ENCODE data around the gene AUTS2. TPM values are rescaled to one million over a fixed set of nuclear protein-coding genes. Genes with fewer than 3 reads are reported as not detected.

Gene AUTS2
- total and polyA plus RNA-seq, 7 experiments from 2014 or later = 0.40 to 31.7 (median 4.2) TPM

DNA sequence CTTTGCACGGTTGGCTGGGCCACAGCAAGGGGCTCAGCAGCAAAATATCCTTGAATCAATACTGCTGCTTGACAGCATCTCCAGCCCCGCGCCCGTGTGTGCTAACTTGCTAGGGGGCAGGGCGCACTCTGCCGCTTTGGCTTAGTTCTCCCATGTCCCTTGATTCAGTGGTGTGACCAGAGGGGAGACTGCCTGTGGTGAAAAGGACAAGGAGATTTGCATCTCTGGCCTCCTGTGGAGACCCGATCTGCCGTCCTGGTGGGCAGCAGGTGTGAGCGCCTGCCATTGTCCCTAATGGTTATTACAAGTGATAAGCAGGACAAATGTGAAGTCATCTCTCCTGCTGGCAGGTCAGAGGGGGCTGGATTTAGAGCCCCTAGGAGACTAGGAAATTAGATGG is 1033.4 kb downstream of the AUTS2 start:
- Histone ChIP-seq H3K27ac (ENCODE audit: low read depth, low read length) (no peak overlapping the region), H3K36me3 (ENCODE audit: control insufficient read depth in 2 of 3, insufficient read depth in 3 of 3, low read length in 3 of 3) (no peaks in the 10 kb centered on the region), H3K27me3 (ENCODE audit: control insufficient read depth in 2 of 2, insufficient read depth in 2 of 2, low read length in 2 of 2) (no peaks in the 10 kb centered on the region), H3K9me3 (ENCODE audit: control insufficient read depth in 2 of 3, low read length in 3 of 3) (no peaks in the 10 kb centered on the region), H3K4me1 (ENCODE audit: control insufficient read depth in 2 of 2, insufficient read depth in 2 of 2, low read length in 2 of 2) (no peaks in the 10 kb centered on the region), H3K4me3 (ENCODE audit: low read length) (no peak overlapping the region)
- ATAC-seq (no peak), DNase-seq (no peak)
- ChIA-PET CTCF (no interaction called here), POLR2A (no interaction called here)
- Mint-ChIP-seq H3K4me3 (no peak overlapping the region), H3K27me3 (no peaks in the 10 kb centered on the region), H3K27ac (no peak overlapping the region), H3K36me3 (peaks cover 0 to 3% (median 0%) of the 10 kb centered on the region in 5 donors), H3K9me3 (peaks cover 0 to 4% (median 0%) of the 10 kb centered on the region in 11 donors), H3K4me1 (peaks cover 0 to 1% (median 0%) of the 10 kb centered on the region in 7 donors)
- intact Hi-C loops (cut with micrococcal nuclease) = no loop called here

DNA sequence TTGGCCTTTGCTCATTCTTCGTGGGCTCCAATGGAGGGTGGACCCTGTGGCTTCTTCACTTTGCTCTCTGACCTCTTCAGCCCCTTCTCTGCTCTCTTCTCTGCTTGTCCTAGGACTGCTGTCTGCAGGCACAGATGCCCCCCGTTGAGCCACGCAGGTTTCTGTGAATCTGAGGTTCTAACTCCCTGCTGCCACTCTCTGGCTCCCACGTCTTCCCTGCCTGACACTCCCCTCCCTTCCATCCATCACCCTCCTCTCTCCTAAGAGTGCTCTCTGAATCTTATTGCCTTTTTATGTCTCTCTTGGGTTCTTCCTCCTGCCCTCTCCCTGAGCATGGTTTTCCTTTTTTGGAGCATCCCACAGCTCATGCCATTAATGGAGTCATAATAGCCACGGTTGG is 1034.1 kb downstream of the AUTS2 start:
- intact Hi-C loops (cut with micrococcal nuclease) = no loop called here
- Histone ChIP-seq H3K9me3 (ENCODE audit: control insufficient read depth in 2 of 3, low read length in 3 of 3) (no peaks in the 10 kb centered on the region), H3K4me1 (ENCODE audit: control insufficient read depth in 2 of 2, insufficient read depth in 2 of 2, low read length in 2 of 2) (no peaks in the 10 kb centered on the region), H3K4me3 (ENCODE audit: low read length) (no peak overlapping the region), H3K36me3 (ENCODE audit: control insufficient read depth in 2 of 3, insufficient read depth in 3 of 3, low read length in 3 of 3) (no peaks in the 10 kb centered on the region), H3K27me3 (ENCODE audit: control insufficient read depth in 2 of 2, insufficient read depth in 2 of 2, low read length in 2 of 2) (no peaks in the 10 kb centered on the region), H3K27ac (ENCODE audit: low read depth, low read length) (no peak overlapping the region)
- Mint-ChIP-seq H3K27ac (no peak overlapping the region), H3K4me1 (peaks cover 0 to 4% (median 1%) of the 10 kb centered on the region in 7 donors), H3K36me3 (peaks cover 0 to 3% (median 0%) of the 10 kb centered on the region in 5 donors), H3K4me3 (no peak overlapping the region), H3K27me3 (no peaks in the 10 kb centered on the region), H3K9me3 (peaks cover 0 to 4% (median 0%) of the 10 kb centered on the region in 11 donors)
- CTCF ChIA-PET = no interaction called here
- ATAC-seq (no peak), DNase-seq (no peak)
- POLR2A ChIA-PET = no interaction called here

DNA sequence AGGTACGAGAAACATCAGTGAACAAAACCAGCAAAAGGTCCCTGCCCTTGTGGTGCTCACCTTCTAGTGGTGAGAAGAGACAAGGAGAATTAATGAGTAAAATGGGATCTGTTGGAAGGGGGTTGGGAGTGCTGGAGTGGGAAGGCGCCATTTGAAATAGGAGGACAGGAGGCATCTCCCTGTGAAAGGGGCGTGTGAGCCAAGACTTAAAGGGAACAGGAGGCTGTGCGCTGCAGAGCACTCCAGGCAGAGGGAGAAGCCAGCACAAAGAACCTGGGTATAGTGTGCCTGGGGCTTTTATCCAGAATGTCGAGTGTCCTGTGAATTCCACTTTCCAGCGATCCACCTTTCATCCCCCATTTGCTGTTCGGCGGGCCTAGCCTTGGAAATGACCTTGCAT is 1035.8 kb downstream of the AUTS2 start:
- no peak overlapping the region for H3K4me3 ChIP-seq (ENCODE audit: low read length)
- Mint-ChIP-seq H3K36me3 (no peaks in the 10 kb centered on the region), H3K9me3 (peaks cover 0 to 3% (median 0%) of the 10 kb centered on the region in 11 donors), H3K27me3 (no peaks in the 10 kb centered on the region), H3K4me3 (no peak overlapping the region), H3K4me1 (peaks cover 0 to 7% (median 3%) of the 10 kb centered on the region in 7 donors), H3K27ac (no peak overlapping the region)
- ATAC-seq (no peak), DNase-seq (no peak)
- H3K9me3 ChIP-seq (ENCODE audit: control insufficient read depth in 2 of 3, low read length in 3 of 3) = no peaks in the 10 kb centered on the region
- H3K27ac ChIP-seq (ENCODE audit: low read depth, low read length) = no peak overlapping the region
- intact Hi-C loops (cut with micrococcal nuclease) = no loop called here
- no peaks in the 10 kb centered on the region for H3K36me3 ChIP-seq (ENCODE audit: control insufficient read depth in 2 of 3, insufficient read depth in 3 of 3, low read length in 3 of 3)
- no peaks in the 10 kb centered on the region for H3K27me3 ChIP-seq (ENCODE audit: control insufficient read depth in 2 of 2, insufficient read depth in 2 of 2, low read length in 2 of 2)
- no peaks in the 10 kb centered on the region for H3K4me1 ChIP-seq (ENCODE audit: control insufficient read depth in 2 of 2, insufficient read depth in 2 of 2, low read length in 2 of 2)
- POLR2A ChIA-PET = no interaction called here
- CTCF ChIA-PET = no interaction called here

DNA sequence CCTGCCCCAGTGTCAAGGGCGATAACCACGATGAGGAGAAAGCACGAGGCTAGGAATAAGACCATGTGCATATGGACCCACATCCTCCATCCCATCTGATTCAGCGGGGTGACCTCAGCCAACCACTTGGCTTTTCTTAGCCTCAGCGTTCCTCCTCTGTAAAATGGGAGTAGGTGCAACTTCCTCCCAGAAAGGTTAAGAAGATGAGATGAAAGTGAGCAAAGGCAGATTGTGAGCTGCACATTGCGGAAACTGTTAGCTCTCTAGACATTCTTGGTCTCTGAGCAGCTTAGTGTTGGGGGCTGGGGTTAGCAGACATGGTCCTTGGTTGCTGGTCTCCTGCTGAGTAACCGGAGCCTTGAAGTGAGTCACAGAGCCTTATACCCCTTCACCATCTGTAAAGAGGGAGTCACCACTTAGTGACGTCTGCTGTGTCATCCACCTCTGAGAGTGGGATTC is 1036.4 kb downstream of the AUTS2 start:
- ATAC-seq = no peak
- Histone ChIP-seq H3K27me3 (ENCODE audit: control insufficient read depth in 2 of 2, insufficient read depth in 2 of 2, low read length in 2 of 2) (no peaks in the 10 kb centered on the region), H3K36me3 (ENCODE audit: control insufficient read depth in 2 of 3, insufficient read depth in 3 of 3, low read length in 3 of 3) (no peaks in the 10 kb centered on the region), H3K4me3 (ENCODE audit: low read length) (no peak overlapping the region), H3K27ac (ENCODE audit: low read depth, low read length) (no peak overlapping the region), H3K4me1 (ENCODE audit: control insufficient read depth in 2 of 2, insufficient read depth in 2 of 2, low read length in 2 of 2) (no peaks in the 10 kb centered on the region), H3K9me3 (ENCODE audit: control insufficient read depth in 2 of 3, low read length in 3 of 3) (no peaks in the 10 kb centered on the region)
- Mint-ChIP-seq H3K4me1 (peaks cover 0 to 7% (median 3%) of the 10 kb centered on the region in 7 donors), H3K4me3 (no peak overlapping the region), H3K27me3 (no peaks in the 10 kb centered on the region), H3K36me3 (no peaks in the 10 kb centered on the region), H3K27ac (no peak overlapping the region), H3K9me3 (peaks cover 0 to 3% (median 0%) of the 10 kb centered on the region in 11 donors)
- POLR2A ChIA-PET = no interaction called here
- intact Hi-C loops (cut with micrococcal nuclease) = no loop called here
- DNase-seq = no peak
- CTCF ChIA-PET = no interaction called here

DNA sequence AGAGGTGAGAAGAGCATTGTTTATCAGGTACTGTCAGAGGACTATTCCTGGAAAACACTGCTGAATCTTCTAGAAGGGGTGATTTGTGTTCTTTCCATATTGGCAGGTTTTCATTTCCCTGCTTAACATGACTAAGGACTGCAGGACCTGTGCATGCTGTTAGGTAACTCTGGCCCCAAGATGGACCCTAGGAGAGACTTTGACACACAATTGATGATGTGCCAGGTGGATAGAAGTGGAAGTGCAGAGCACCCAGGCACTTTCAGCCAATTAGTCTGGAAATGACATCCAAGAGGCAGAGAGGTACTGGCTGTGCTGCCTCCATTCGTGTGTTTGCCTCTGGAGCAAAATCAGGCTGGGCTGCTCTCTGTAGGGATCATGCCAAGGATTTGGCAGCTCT is 1037.4 kb downstream of the AUTS2 start:
- ChIA-PET CTCF (no interaction called here), POLR2A (no interaction called here)
- H3K36me3 Mint-ChIP-seq = no peaks in the 10 kb centered on the region
- DNase-seq (no peak), ATAC-seq (no peak)
- no peak overlapping the region for H3K27ac Mint-ChIP-seq
- no peaks in the 10 kb centered on the region for H3K4me1 ChIP-seq (ENCODE audit: control insufficient read depth in 2 of 2, insufficient read depth in 2 of 2, low read length in 2 of 2)
- intact Hi-C loops (cut with micrococcal nuclease) = no loop called here
- H3K4me3 Mint-ChIP-seq = no peak overlapping the region
- H3K27me3 ChIP-seq (ENCODE audit: control insufficient read depth in 2 of 2, insufficient read depth in 2 of 2, low read length in 2 of 2) = no peaks in the 10 kb centered on the region
- no peaks in the 10 kb centered on the region for H3K36me3 ChIP-seq (ENCODE audit: control insufficient read depth in 2 of 3, insufficient read depth in 3 of 3, low read length in 3 of 3)
- no peaks in the 10 kb centered on the region for H3K9me3 ChIP-seq (ENCODE audit: control insufficient read depth in 2 of 3, low read length in 3 of 3)
- no peak overlapping the region for H3K27ac ChIP-seq (ENCODE audit: low read depth, low read length)
- peaks cover 0 to 7% (median 3%) of the 10 kb centered on the region in 7 donors for H3K4me1 Mint-ChIP-seq
- H3K4me3 ChIP-seq (ENCODE audit: low read length) = no peak overlapping the region
- peaks cover 0 to 3% (median 0%) of the 10 kb centered on the region in 11 donors for H3K9me3 Mint-ChIP-seq
- no peaks in the 10 kb centered on the region for H3K27me3 Mint-ChIP-seq

GRCh38 chr7:70636169-70636568 is 1037.9 kb downstream of the AUTS2 start:
- no peaks in the 10 kb centered on the region for H3K27me3 ChIP-seq (ENCODE audit: control insufficient read depth in 2 of 2, insufficient read depth in 2 of 2, low read length in 2 of 2)
- peaks cover 0 to 7% (median 3%) of the 10 kb centered on the region in 7 donors for H3K4me1 Mint-ChIP-seq
- peaks cover 0 to 3% (median 0%) of the 10 kb centered on the region in 11 donors for H3K9me3 Mint-ChIP-seq
- H3K27ac ChIP-seq (ENCODE audit: low read depth, low read length) = no peak overlapping the region
- H3K27ac Mint-ChIP-seq = no peak overlapping the region
- H3K4me3 ChIP-seq (ENCODE audit: low read length) = no peak overlapping the region
- DNase-seq (no peak), ATAC-seq (no peak)
- intact Hi-C loops (cut with micrococcal nuclease) = no loop called here
- ChIA-PET POLR2A (no interaction called here), CTCF (no interaction called here)
- H3K36me3 ChIP-seq (ENCODE audit: control insufficient read depth in 2 of 3, insufficient read depth in 3 of 3, low read length in 3 of 3) = no peaks in the 10 kb centered on the region
- no peak overlapping the region for H3K4me3 Mint-ChIP-seq
- no peaks in the 10 kb centered on the region for H3K9me3 ChIP-seq (ENCODE audit: control insufficient read depth in 2 of 3, low read length in 3 of 3)
- H3K36me3 Mint-ChIP-seq = no peaks in the 10 kb centered on the region
- H3K4me1 ChIP-seq (ENCODE audit: control insufficient read depth in 2 of 2, insufficient read depth in 2 of 2, low read length in 2 of 2) = no peaks in the 10 kb centered on the region
- H3K27me3 Mint-ChIP-seq = no peaks in the 10 kb centered on the region

GRCh38 chr7:70637726-70638125 is 1039.5 kb downstream of the AUTS2 start:
- H3K4me3 ChIP-seq (ENCODE audit: low read length) = no peak overlapping the region
- H3K9me3 Mint-ChIP-seq = peaks cover 0 to 7% (median 0%) of the 10 kb centered on the region in 11 donors
- ATAC-seq (no peak), DNase-seq (no peak)
- intact Hi-C loops (cut with micrococcal nuclease) = no loop called here
- ChIA-PET POLR2A (no interaction called here), CTCF (no interaction called here)
- no peaks in the 10 kb centered on the region for H3K27me3 Mint-ChIP-seq
- no peaks in the 10 kb centered on the region for H3K9me3 ChIP-seq (ENCODE audit: control insufficient read depth in 2 of 3, low read length in 3 of 3)
- no peak overlapping the region for H3K27ac Mint-ChIP-seq
- H3K27me3 ChIP-seq (ENCODE audit: control insufficient read depth in 2 of 2, insufficient read depth in 2 of 2, low read length in 2 of 2) = no peaks in the 10 kb centered on the region
- H3K4me1 ChIP-seq (ENCODE audit: control insufficient read depth in 2 of 2, insufficient read depth in 2 of 2, low read length in 2 of 2) = no peaks in the 10 kb centered on the region
- no peak overlapping the region for H3K27ac ChIP-seq (ENCODE audit: low read depth, low read length)
- no peaks in the 10 kb centered on the region for H3K36me3 ChIP-seq (ENCODE audit: control insufficient read depth in 2 of 3, insufficient read depth in 3 of 3, low read length in 3 of 3)
- H3K4me3 Mint-ChIP-seq = no peak overlapping the region
- H3K4me1 Mint-ChIP-seq = peaks cover 0 to 7% (median 3%) of the 10 kb centered on the region in 7 donors
- H3K36me3 Mint-ChIP-seq = no peaks in the 10 kb centered on the region

Measured in naive thymus-derived CD4-positive, alpha-beta T cell (primary cell).